GM18873 (cell line): ENCODE results near the gene ASB7.

Experiments used
- ATAC-seq: cut with Tn5 transposase; IDR thresholded peaks from one replicate; pipeline ENCODE4 v1.9.1; 2021; ENCODE audit warnings: mild to moderate bottlenecking, moderate library complexity, moderate number of reproducible peaks; ENCODE audit not compliant: unreplicated experiment, low FRiP score

The ASB7 gene

DNA sequence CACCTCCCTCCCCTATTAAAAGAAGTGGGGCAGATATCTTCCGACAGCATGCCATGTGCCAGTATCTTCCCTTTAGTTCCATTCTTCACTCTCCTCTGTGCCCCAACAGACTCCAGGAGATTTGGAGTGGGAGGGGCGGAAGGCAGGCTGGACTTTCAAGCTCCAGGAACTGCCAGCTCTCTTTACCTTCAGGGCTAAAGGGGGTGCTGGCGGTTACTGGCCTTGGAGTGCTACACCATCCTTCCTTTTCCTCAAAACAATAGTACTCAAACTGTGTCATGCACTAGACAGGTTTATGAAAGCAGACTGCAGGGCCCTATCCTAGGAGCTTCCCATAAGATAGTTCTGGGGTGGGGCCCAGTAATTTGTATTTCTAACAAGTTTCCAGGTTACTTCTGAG, 6.4 kb upstream of the ASB7 start:
- ATAC-seq, result no peak

DNA sequence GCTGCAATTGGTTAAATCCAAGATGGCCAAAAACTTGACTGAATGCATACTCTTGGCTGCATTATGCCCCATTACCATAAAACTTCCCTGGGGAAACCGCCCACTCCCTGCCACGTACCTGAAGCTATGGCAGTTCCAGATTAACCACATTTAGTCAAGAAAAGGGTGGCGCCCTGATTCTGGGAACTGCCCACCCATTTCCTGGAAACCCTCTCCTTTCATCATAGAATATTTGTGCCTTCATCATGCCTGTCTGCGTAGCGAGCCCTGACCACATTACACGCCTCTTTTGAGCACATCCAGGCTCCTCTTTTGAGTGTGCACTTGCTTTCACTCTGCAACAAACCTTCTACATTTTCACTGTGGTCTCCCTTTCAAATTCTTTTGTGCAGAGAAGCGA, 5.6 kb upstream of the ASB7 start:
- ATAC-seq, result peak; percentile 81

DNA sequence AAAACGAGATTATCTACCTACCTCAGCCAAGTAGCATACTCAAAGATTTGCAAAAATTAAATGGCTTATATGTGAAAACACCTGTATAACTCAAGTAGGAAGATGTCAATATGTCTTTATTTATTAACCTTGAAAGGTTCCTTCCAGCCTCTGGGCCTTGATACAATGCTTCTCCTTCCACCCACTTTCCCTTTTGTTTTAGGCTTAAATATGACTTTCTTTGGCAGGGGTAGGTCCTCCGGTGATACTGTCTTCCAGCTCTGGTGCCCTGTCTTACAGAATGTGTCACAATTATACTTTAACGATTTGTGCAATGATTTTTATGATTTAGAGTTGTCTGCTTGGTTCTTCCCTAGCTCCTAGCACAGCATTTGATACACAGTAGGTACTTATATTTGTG, 4.5 kb upstream of the ASB7 start:
- ATAC-seq, result no peak

DNA sequence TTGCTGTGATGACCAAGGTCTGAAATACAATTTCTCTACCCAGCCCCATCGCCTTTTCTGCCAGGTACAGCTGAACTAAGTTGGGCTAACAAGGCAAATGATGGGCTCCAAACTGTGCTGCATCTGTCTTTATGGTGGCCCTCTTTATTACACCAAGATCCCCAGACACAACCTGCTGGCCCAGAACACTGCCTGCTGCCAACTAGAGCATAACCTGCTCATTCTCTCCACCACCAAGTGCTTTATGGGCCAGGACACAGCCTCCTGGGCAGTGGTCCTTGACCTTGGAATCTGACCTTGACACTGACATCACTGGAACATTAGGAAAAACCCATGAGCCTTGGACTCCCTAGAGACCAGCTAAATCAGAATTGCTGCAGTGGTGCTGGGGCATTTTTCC, 3.7 kb upstream of the ASB7 start:
- ATAC-seq, result no peak

DNA sequence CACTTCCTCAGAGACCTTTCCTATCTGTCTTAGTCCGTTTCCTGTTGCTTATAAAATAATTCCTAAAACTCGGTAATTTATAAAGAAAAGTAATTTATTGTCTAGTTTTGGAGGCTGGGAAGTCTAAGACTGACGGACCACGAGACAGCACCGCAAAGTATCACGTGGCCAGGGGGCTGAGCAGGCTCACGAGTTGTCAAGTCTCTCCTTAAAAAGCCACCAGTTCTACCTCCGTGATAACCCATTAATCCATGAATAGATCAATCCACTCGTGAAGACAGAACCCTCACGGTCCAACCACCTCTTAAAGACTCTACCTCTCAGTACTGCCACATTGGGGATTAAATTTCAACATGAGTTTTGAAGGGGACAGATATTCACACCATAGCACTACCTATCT, 1.2 kb upstream of the ASB7 start:
- ATAC-seq, result no peak

DNA sequence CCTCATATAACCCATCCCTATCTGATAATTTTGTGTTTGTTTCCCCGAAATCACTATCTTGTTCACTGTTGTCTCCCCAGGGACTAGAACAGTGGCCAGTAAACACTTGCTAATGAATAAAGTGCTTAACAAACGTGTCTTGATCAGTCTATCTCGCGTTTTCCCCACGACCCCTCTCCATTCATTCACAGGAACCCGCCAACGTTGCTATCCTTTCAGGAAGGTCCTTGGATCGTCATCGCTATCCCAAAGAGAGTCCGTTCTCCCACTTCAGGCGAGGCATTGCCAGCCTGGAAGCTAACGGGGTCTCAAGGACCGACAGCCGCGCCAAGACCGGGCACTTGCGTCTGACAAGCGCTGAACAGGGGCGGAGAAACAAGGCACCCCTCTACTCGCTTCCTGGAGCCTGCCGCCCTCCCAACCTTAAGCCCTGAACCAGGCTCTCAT, 749 bp upstream of the ASB7 start:
- ATAC-seq, result no peak

DNA sequence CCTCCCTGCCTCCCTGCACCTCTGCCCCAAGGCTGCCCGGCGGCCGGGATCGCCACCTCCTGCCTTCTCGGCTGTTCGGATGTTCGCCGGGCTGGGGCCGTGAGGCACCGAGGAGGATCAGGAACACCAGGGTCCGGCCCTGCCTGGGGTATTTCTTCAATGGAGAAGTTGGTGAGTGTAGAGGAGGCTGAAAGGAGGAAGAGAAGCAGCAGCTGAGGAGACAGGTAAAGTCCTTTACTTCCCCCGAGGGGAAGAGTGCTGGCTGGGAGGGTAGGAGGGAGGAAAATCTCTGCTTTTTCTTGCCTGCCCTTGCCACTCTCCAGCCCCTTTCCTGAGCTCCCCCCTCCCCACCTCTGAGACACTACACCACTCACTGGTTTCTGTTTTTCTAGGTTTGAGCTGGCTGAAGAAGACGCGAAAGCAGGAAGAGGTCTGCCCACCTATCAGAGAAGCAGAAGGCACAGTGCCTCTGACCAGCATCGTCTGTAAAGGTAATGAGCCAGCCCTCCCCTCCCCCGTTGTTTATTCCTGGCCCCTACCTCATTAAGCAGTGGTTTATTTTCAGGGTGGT, 519 bp downstream of the ASB7 start:
- peak; percentile 29 for ATAC-seq

DNA sequence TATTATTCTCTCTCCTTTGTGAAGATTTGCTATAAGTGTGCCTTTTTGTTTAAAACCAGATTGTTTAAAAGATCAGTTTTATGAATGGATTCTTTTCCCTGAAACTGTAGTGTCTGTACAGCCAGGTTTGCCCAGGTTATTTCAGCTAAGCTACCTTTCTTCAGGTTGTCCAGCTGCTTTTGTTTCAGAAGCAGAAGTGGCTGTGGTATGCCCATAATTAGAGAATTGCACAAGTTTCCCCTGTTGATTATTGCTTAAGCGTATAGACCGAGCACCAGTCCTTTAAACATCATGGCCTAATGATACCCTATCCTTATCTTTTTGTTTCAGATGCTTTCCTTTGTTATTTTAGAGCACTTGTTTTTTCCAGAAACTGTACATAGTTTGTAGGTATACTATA, 10.2 kb downstream of the ASB7 start:
- no peak for ATAC-seq

DNA sequence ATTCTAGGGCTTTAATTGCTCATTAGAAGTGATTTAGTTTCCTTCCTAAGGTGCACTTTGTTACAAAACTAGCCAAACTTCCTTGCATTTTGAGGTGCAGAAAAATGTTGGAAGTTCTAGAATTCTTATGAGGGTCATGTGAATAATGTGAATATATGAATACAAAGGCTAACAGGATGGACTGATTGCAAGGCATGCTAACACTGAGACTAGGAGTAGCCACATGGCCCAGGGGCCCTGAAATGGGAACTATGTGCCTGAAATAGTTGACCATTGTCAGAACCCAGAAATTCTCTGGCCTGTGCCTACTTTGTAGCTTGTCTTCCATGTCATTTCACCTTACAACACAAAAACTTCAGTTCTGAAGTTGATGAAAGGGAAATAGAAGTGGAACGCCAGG, 10.8 kb downstream of the ASB7 start:
- ATAC-seq, result no peak

DNA sequence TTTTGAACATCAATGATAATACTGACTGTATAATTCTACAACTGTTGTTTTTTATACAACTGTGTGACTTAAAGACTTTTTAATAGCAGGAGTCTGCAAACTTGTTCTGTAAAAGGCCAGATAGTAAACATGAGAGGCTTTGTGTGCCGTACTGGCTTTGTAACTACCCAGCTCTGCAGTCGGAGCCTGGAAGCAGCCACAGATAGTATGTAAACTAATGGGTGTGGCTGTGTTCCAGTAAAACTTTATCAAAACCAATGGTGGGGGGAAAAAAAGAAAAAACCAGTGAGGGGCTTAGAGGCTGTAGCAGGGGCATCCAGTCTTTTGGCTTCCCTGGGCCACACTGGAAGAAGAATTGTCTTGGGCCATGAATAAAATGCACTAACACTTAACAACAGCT, 11.9 kb downstream of the ASB7 start:
- ATAC-seq, result no peak

DNA sequence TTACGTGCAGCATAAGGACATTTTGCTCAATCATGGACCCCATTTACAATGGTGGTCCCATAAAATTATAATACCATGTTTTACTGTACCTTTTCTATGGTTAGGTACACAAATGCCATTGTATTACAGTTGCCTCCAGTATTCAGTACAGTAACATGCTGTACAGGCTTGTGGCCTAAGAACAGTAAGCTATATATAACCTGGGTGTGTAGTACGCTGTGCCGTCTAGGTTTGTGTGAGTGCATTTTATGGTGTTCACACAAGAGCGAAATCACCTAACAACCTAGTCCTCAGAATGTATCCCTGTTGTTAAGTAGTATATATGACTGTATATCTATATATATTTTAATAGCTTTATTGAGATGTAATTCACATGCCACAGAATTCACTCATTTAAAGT, 12.5 kb downstream of the ASB7 start:
- ATAC-seq, result no peak

DNA sequence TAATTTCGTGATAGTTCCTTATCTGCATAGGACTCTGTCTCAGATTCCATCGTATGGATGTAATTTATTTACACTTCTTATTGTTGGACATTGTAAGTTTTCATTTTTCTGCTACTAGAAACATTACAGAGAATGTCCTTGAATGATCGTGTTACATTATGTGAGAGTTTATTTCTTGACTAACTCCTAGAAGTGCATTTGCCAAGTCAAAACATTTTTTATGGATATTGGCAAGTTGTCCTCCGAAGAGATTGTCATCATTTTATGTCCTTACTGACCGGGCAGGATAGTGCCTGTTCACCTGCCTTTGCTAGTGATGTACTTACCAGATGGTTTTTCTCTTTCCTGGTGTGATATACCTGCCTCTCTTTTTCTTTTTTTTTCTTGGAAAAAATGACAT, 13.4 kb downstream of the ASB7 start:
- no peak for ATAC-seq

DNA sequence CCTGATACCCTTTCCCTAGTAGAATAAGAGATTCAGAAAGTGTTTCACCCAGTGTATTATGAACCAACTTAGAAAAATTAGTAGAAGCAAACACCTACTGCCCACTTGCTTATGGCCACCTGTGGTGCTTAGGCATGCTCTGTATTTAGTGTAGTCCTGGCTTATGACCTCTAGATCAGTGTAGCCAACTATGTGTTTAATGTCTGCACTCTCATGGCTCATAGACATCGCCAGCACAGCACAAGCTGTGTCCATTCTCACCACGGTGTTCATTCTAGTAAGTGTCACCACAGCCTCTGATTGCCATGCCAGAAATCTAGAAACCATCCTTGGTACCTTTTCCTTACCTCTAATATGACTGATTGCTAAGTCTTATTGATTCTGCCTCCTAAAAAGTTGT, 14.3 kb downstream of the ASB7 start:
- no peak for ATAC-seq

DNA sequence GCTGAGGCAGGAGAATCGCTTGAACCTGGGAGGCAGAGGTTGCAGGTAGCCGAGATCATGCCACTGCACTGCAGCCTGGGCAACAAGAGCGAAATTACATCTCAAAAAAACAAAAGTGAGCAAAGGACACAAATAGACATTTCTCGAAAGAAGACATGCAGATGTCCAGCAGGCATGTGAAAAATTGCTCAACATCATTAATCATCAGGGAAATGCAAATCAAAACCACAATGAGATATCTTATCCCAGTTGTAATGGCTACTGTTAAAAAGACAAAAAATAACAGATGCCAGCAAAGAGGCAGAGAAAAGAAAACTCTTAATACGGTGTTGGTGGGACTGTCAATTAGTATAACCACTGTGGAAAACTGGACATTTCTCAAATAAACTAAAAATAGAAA, 20.9 kb downstream of the ASB7 start:
- no peak for ATAC-seq

DNA sequence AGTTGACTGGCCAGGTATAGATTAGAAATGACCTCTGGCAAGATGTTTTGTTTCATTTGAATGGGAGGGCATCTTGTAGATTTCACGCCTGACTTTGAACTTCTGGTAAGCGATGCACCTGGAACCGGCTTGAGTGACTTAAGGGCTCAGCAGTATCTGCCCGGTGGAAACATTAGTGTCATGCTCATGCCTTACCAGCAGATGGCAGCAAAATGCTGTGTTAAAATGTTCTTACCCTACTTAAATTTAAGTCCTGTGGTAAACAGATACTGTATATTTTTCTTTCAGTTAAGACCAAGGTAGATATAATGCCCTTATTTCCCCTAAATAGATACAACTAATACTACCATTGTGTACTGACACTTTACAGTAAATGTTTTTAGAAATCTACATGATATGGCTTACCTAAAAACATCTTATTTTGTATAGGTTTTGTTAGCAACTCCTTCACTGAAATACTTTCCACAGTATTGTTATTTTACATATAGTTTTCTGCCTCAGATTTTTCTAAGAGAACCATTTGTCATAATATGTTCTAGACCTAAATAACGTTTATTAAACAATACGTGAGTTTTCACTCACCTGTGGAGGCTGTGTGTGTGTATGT, 25.5 kb downstream of the ASB7 start:
- peak; percentile 56 for ATAC-seq

DNA sequence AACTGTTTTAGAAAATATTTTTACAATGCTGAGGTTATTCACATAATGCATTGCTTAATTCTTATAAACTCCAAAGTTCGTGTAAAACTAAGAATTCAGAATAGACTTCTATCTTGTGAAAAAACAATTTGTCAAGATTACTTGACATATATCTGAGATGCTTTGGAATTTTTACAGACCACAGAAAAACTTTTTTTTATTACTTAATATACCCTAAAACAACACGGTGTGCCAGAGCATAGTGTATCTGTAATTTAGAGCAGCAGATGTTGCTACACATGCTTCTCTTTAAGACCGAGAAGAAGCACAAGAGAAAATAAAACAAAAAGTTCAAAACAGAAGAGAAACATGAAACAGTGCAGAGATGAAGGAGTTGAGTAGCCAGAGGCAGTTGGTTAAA, 26.4 kb downstream of the ASB7 start:
- ATAC-seq, result no peak

DNA sequence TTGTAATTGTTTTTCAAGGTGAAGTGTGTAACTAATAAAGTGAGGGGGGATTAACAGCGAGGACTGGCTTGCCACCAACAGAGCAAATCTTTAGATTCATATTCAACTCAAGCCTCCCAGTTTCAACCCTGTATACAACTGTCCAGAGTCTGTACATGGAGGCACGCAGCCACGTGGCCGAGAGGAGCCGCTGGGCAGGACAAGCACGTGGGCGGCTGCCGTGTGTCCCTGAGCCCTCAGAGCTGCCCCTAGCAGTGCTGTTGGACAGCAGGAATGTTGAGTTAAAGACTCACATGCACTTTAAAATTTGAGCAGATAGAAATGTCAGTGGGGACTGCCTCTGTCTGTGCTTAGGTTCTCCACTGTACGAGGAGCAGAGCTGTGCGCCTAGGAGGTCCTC, 29.4 kb downstream of the ASB7 start:
- ATAC-seq, result no peak

DNA sequence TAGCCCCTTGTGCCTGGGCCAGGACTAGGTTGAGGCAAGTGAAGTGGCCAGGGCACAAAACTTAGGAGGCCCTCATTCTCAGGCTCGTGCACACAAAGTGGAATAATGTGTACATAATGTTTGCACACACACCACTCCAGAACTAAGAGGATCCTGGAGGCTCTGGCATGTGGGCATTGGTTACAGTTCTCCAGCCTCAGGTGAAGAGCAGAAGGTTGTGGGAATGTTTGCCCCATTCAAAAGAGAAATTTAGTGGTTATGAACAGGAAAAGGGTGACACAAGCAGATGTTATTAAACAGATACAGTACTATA, 31.3 kb downstream of the ASB7 start:
- ATAC-seq, result no peak

DNA sequence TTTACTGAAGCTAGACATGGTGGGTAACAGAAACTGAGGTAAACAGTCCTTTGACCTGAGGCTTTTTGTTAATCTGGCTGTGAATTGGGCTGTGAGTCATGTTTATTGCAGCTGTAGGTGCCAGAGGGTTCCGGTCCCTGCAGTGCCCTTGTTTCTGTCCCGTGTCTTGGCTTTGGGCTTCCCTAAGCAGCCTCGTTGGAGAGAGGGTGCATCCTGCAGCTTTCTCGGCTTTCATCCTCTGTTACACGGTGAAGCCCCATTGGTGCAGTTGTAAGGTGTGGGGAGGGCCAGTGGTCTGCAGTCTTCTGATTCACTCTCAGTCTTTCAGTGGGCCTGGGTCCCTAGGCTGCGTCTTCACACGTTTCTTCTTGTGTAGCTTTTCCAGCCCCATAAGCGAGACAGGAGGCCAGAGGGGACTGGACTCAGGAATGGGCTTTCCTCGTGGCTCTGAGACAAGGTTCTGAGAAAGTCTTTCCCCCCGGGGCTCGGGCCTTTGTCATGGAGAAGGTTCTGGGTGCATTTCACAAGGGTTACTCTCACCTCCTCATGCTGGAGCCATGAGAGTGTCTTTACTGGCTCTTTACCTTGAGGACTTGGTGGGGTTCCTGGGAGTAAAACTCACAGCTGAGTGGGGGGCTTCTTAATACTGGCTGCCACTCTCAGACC, 33.1 kb downstream of the ASB7 start:
- ATAC-seq, result no peak

DNA sequence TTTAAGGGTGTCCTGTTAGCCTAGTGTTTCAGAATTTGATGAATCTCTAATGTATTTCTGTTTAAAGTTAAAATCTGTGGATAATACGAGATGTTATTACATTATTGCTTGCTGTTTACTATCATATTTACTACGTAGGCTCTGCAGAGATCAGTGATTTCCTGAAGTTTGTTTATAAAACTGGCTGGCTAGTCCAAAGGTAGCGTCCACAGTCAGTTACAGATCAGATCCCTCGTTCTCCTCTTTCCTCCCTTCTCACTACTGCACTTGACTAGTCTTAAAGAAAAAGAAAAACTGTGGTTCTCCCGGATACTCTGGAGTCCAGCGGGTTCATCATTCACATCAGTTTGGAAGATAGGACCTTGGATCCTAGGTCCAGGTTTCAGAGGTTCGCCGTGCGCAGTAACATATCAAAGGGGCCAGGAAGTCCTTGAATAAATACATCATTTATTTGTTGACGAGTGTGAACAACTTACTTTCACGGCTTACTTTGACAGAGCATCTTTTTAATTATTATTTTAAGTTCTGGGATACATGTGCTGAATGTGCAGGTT, 35.9 kb downstream of the ASB7 start:
- no peak for ATAC-seq

DNA sequence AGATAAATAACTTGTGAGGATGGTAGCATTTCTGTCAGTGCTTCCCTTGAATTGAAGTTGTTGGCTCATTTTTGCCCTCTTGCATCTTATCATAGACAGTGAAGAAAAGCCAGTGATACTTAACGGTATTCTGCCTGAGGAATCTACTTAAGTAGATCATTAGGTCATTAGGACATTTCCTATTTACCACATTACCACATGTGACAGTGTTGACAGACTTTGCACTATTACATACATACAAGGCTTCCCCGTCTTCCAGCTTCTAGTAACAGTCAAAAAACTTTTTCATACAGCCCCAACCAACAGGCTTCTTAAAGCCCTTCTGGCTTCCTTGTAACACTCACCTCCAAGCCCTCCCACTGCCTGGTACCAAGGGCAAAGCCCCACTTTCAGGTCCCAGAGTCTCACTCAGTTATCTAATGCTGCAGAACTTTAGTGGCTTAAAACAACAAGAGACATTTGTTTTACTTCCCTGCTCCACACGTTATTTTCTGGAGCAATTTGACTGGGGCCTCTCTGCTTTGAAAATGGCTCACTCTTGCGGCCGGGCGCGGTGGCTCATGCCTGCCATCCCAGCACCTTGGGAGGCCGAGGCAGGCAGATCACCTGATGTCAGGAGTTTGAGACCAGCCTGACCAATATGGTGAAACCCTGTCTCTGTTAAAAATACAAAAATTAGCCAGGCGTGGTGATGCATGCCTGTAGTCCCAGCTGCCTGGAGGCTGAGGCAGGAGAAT, 40.0 kb downstream of the ASB7 start:
- ATAC-seq, result no peak

DNA sequence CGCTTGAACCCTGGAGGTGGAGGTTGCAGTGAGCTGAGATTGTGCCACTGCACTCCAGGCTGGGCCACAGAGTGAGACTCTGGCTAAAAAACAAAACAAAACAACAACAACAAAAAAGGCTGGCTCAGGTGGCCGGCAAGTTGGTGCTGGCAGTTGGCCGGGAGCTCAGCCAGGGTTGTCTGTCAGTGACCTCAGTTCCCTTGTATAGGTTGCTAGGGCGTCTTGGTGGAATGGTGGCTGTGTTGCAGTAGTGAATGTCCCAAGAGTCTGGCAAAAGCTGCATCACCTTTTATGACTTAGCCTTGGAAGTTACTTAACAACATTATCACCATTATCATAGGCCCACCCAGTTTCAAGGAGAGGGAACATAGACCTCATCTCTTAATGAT, 40.6 kb downstream of the ASB7 start:
- no peak for ATAC-seq
